Immature natural killer cell (primary cell): ENCODE results near the gene LYZ. TPM values are rescaled to one million over a fixed set of nuclear protein-coding genes. Genes with fewer than 3 reads are reported as not detected.
A peak's percentile ranks its signal among the peaks of the same experiment; 100 is the strongest.

Experiments
- DNase-seq, 3 donors: peaks; one replicate each; pipeline ENCODE4 v3.0.0; 2022; ENCODE audit warnings: mixed read lengths in 1 of 3
- H3K27ac Mint-ChIP-seq, 6 donors: one replicate each; pipeline ENCODE4 v1.8.0; 2020; ENCODE audit warnings: mixed read lengths in 6 of 6, mild to moderate bottlenecking in 5 of 6, inconsistent platforms in 4 of 6, moderate library complexity in 3 of 6
- H3K27me3 Mint-ChIP-seq, 3 donors: one replicate each; pipeline ENCODE4 v1.8.0; 2020 to 2021; ENCODE audit warnings: low read depth in 3 of 3, mild to moderate bottlenecking in 3 of 3, mixed read lengths in 3 of 3, moderate library complexity in 3 of 3, inconsistent platforms in 1 of 3
- H3K36me3 Mint-ChIP-seq, 3 donors: one replicate each; pipeline ENCODE4 v1.8.0; 2020; ENCODE audit warnings: mixed read lengths in 3 of 3, inconsistent platforms in 2 of 3, mild to moderate bottlenecking in 2 of 3
- H3K4me1 Mint-ChIP-seq, 2 donors: one replicate each; pipeline ENCODE4 v1.8.0; 2020; ENCODE audit warnings: inconsistent platforms in 2 of 2, mild to moderate bottlenecking in 2 of 2, mixed read lengths in 2 of 2, moderate library complexity in 1 of 2
- H3K4me3 Mint-ChIP-seq, 5 donors: one replicate each; pipeline ENCODE4 v1.8.0; 2020; ENCODE audit warnings: mild to moderate bottlenecking in 5 of 5, mixed read lengths in 5 of 5, inconsistent platforms in 3 of 5, moderate library complexity in 3 of 5
- H3K9me3 Mint-ChIP-seq, 6 donors: one replicate each; pipeline ENCODE4 v1.8.0; 2020; ENCODE audit warnings: mild to moderate bottlenecking in 6 of 6, mixed read lengths in 6 of 6, inconsistent platforms in 4 of 6, moderate library complexity in 3 of 6
- polyA plus RNA-seq, 3 donors: library from polyadenylated mRNA; unstranded; fragments of 300-500 nt; fragmentation: Illumina TruSeq; gene quantifications; one replicate each; pipeline ENCODE4 v1.2.3, GENCODE V29; 2021

The LYZ gene
- polyA plus RNA-seq, 3 donors from 2014 or later, result 17.8 to 413 (median 351) TPM

DNA sequence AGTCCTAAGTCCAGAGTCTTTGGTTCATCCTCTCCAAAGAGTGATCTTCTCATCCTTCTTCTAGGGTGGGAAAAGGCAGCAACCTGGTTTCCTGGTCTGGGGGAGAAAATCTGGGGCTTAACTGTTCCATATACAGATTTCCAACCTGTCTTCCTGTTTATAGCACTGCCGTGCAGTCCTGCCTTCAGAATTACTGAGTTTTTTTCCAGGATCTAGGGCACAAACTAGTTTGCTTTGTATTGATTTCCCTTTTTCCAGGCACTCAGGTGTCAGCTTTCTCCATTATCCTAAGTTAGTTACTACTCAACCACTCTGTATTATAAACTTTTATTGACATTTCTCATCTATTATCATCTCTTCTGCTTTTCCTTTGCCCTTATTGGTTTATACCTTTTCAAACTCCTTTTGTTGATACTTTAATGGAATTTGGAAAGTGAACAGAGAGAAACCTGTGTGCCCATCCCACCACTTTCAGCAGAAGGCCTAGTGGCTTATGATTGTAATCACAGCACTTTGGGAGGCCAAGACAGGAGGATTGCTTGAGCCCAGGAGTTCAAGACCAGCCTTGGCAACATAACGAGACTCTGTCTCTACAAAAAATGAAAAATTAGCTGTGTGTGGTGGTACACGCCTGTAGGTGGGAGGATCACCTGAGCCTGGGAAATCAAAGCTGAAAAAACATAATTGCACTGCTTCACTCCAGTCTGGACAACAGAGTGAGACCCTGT, 4.1 kb upstream of the LYZ start:
- H3K4me1 Mint-ChIP-seq, result no peaks in the 10 kb centered on the region
- peaks cover 2 to 5% (median 2%) of the 10 kb centered on the region in 3 donors for H3K27me3 Mint-ChIP-seq
- H3K36me3 Mint-ChIP-seq, result no peaks in the 10 kb centered on the region
- H3K27ac Mint-ChIP-seq, result no peak overlapping the region
- DNase-seq, result no peak
- H3K9me3 Mint-ChIP-seq, result no peaks in the 10 kb centered on the region
- H3K4me3 Mint-ChIP-seq, result no peak overlapping the region

GRCh38 chr12:69345077-69345476, 3.1 kb upstream of the LYZ start:
- H3K27ac Mint-ChIP-seq, result no peak overlapping the region
- H3K4me3 Mint-ChIP-seq, result no peak overlapping the region
- DNase-seq, result no peak
- H3K36me3 Mint-ChIP-seq, result no peaks in the 10 kb centered on the region
- H3K27me3 Mint-ChIP-seq, result peaks cover 2 to 5% (median 2%) of the 10 kb centered on the region in 3 donors
- no peaks in the 10 kb centered on the region for H3K4me1 Mint-ChIP-seq
- H3K9me3 Mint-ChIP-seq, result no peaks in the 10 kb centered on the region

- Mint-ChIP-seq H3K36me3 (no peaks in the 10 kb centered on the region), H3K9me3 (no peaks in the 10 kb centered on the region), H3K27me3 (peaks cover 2 to 5% (median 2%) of the 10 kb centered on the region in 3 donors), H3K4me1 (no peaks in the 10 kb centered on the region), H3K27ac (no peak overlapping the region), H3K4me3 (no peak overlapping the region)
- DNase-seq, result no peak
These were observed 2.4 kb upstream of the LYZ start for GRCh38 chr12:69345742-69346141.

DNA sequence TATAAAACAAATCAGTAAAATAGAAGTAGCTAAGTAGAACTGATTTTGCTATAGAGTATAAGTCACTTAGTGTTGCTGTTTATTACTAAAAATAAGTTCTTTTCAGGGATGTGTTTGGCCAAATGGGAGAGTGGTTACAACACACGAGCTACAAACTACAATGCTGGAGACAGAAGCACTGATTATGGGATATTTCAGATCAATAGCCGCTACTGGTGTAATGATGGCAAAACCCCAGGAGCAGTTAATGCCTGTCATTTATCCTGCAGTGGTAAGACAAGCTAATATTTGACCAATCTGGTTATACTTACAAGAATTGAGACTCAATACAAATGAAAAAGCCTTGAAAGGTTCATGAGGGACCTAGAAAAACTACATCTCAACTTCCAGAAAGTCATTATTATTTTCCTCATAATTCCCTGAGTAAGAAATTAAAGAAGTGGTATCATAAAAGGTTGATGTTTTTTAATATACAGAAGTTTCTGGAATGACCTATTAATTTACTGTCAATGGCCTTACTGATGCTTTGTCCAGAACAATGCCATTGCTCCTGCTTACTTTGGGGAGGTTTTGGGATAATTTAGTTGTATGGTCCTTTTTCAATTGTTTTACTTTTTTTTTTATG, 1.9 kb downstream of the LYZ start:
- Mint-ChIP-seq H3K27ac (no peak overlapping the region), H3K4me3 (no peak overlapping the region), H3K36me3 (no peaks in the 10 kb centered on the region), H3K27me3 (peaks cover 0 to 3% (median 0%) of the 10 kb centered on the region in 3 donors), H3K9me3 (no peaks in the 10 kb centered on the region), H3K4me1 (no peaks in the 10 kb centered on the region)
- no peak for DNase-seq

DNA sequence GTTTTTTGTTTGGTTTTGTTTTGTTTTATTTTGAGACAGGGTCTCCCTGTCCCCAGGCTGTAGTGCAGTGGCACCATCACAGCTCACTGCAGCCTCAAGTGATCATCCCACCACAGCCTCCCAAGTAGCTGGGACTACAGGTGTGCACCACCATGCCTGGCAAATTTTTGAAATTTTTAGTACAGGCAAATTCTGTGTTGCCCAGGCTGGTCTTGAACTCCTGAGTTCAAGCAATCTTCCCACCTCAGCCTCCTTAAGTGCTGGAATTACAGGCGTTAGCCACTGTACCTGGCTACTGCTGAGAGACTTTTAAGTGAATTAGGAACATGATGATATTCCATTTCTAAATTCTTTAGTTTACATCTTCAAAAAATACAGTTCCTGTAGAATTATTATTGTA, 2.6 kb downstream of the LYZ start:
- no peak for DNase-seq
- Mint-ChIP-seq H3K27ac (no peak overlapping the region), H3K36me3 (no peaks in the 10 kb centered on the region), H3K27me3 (peaks cover 0 to 3% (median 0%) of the 10 kb centered on the region in 3 donors), H3K4me1 (no peaks in the 10 kb centered on the region), H3K4me3 (no peak overlapping the region), H3K9me3 (no peaks in the 10 kb centered on the region)

GRCh38 chr12:69351462-69352236, 3.5 kb downstream of the LYZ start:
- Mint-ChIP-seq H3K27me3 (peaks cover 0 to 3% (median 1%) of the 10 kb centered on the region in 3 donors), H3K4me3 (no peak overlapping the region), H3K9me3 (no peaks in the 10 kb centered on the region), H3K36me3 (no peaks in the 10 kb centered on the region), H3K4me1 (no peaks in the 10 kb centered on the region), H3K27ac (no peak overlapping the region)
- DNase-seq, result no peak

DNA sequence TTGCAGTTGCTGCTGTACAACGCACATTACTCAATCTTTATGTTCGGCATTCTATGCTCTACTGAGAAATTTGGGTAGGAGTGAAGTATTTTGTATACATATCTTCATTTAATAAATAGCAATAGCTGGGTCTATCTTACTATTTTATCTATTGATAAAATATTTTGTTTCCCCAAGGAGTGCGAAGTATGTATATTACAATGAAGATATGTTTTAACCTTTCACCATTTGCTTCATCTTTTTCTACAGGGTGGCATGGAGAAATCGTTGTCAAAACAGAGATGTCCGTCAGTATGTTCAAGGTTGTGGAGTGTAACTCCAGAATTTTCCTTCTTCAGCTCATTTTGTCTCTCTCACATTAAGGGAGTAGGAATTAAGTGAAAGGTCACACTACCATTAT, 4.7 kb downstream of the LYZ start:
- H3K36me3 Mint-ChIP-seq, result no peaks in the 10 kb centered on the region
- no peak overlapping the region for H3K27ac Mint-ChIP-seq
- H3K4me1 Mint-ChIP-seq, result peaks cover 4 to 6% of the 10 kb centered on the region in 2 donors
- H3K27me3 Mint-ChIP-seq, result peaks cover 1 to 7% (median 6%) of the 10 kb centered on the region in 3 donors
- DNase-seq, result no peak
- H3K4me3 Mint-ChIP-seq, result no peak overlapping the region
- no peaks in the 10 kb centered on the region for H3K9me3 Mint-ChIP-seq

GRCh38 chr12:69354172-69354555, 6.0 kb downstream of the LYZ start:
- peaks cover 7 to 10% of the 10 kb centered on the region in 2 donors for H3K4me1 Mint-ChIP-seq
- H3K9me3 Mint-ChIP-seq, result no peaks in the 10 kb centered on the region
- peaks cover 1 to 9% (median 6%) of the 10 kb centered on the region in 3 donors for H3K27me3 Mint-ChIP-seq
- DNase-seq, result no peak
- no peak overlapping the region for H3K27ac Mint-ChIP-seq
- no peaks in the 10 kb centered on the region for H3K36me3 Mint-ChIP-seq
- H3K4me3 Mint-ChIP-seq, result no peak overlapping the region

GRCh38 chr12:69354556-69355187, 6.5 kb downstream of the LYZ start:
- DNase-seq, result no peak
- Mint-ChIP-seq H3K4me1 (peaks cover 11 to 15% of the 10 kb centered on the region in 2 donors), H3K9me3 (no peaks in the 10 kb centered on the region), H3K27me3 (peaks cover 1 to 14% (median 9%) of the 10 kb centered on the region in 3 donors), H3K36me3 (no peaks in the 10 kb centered on the region), H3K27ac (no peak overlapping the region), H3K4me3 (no peak overlapping the region)

DNA sequence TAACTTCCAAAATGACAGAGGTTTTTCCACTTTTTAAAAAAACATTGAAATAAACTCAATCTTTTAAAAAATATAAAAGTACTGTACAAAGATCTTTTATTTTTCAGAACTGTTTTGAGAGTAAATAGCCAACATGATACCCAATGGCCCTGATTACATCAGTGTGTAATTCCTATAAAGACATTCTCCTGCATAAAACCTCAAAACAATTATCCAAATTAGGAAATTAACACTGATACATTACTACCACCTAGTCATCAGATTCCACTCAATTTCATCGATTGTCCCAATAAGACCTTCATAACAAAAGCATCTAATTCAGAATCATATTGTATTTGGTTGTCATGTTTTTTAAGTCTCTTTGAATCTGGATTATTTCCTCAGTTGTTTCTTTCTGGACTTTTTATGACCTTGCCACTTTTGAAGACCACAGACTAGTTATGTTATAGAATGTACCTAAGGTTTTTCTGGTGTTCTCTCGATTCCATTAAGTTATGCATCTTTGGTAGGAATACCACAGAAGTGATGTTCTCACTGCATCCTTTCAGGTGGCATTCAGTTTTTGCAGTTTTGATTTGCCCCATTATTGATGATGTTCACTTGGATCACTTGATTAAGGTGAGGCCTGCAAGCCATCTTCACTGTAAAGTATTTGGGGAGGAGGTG, 7.3 kb downstream of the LYZ start:
- Mint-ChIP-seq H3K36me3 (no peaks in the 10 kb centered on the region), H3K27me3 (peaks cover 1 to 18% (median 9%) of the 10 kb centered on the region in 3 donors), H3K4me3 (no peak overlapping the region), H3K9me3 (no peaks in the 10 kb centered on the region), H3K4me1 (peaks cover 16 to 23% of the 10 kb centered on the region in 2 donors), H3K27ac (no peak overlapping the region)
- no peak for DNase-seq

DNA sequence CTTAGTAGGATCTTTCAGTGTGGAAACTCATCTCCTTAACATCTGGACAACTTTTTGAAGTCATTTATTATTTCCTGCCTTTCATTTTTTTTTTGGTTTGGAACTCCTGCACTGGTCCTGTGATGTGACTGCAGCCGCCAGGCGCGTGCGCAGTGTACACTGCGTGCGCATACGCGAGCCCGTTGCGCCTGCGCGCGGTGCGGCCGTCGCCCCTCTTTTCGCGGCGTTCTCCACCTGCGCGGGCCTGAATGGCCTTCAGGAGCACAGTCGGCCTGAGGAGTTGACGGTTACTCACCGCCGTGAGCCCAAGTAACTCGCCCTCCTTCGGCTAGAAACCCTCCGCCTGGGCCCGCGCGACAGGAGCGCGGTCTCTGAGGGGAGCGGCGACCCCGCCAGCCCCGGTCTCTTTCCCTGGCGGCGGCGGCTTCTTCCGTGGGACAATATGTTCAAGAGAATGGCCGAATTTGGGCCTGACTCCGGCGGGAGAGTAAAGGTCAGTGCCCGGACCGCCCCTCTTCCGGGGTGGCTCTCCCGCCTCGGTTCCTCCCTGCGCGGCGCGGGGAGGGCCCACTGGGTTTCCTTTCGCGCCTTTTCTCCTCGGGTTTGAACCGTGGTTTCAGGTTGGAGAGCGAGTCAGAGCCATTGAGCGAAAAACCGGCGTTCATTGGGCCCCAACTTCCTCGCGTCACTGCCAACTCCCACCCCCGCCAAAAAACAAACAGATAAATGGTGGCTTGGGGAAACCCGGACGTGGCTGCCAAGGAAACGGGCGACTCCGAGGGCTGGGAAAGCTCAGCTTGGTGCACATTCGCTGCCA, 11.6 kb downstream of the LYZ start, which contains the start of gene YEATS4:
YEATS4 (plus strand) TSS at position 213 of the 817 bp plus-strand sequence; CDS start at position 443, 230 bp downstream.
- peak; percentile 83 to 88 (median 85) for DNase-seq
- no peaks in the 10 kb centered on the region for H3K9me3 Mint-ChIP-seq
- H3K4me1 Mint-ChIP-seq, result peaks cover 19 to 29% of the 10 kb centered on the region in 2 donors
- H3K36me3 Mint-ChIP-seq, result peaks cover 0 to 4% (median 0%) of the 10 kb centered on the region in 3 donors
- peak within 1 kb of the TSS; percentile 71 to 96 (median 91) for H3K27ac Mint-ChIP-seq
- peaks cover 1 to 18% (median 6%) of the 10 kb centered on the region in 3 donors for H3K27me3 Mint-ChIP-seq
- peak within 1 kb of the TSS; percentile 77 to 90 (median 86) for H3K4me3 Mint-ChIP-seq

DNA sequence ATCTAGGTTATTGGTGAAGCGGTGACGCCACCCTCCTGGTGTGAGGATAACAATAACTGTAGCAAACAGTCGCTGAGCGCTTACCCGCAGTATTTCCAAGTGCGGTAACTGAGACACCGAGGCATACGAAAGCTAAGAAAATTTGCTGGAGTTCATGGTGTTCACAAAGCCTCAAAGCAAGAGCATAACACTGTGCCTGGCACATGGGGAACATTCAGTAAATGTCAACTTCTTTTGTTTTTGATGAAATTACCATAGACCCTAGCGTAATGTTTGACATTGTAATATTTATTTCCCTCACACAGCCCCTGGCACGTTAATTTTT, 12.1 kb downstream of the LYZ start:
- Mint-ChIP-seq H3K4me3 (peak overlapping the region; percentile 77 to 90 (median 86)), H3K9me3 (no peaks in the 10 kb centered on the region), H3K27me3 (peaks cover 1 to 18% (median 6%) of the 10 kb centered on the region in 3 donors), H3K27ac (peak overlapping the region; percentile 71 to 96 (median 91)), H3K36me3 (peaks cover 0 to 4% (median 0%) of the 10 kb centered on the region in 3 donors), H3K4me1 (peaks cover 19 to 29% of the 10 kb centered on the region in 2 donors)
- DNase-seq, result no peak
